Upper lobe of right lung (tissue), 1 donor: Measurements from ENCODE around the gene HOATZ. TPM values are rescaled to one million over a fixed set of nuclear protein-coding genes. Genes with fewer than 3 reads are reported as not detected.

Source experiments
- ATAC-seq: fragments of 200-7000 bp; cut with Tn5 transposase; one replicate; pipeline ENCODE4 v1.9.1; 2020; ENCODE audit warnings: mild to moderate bottlenecking, moderate library complexity
- DNase-seq: peaks from one replicate; pipeline ENCODE4 v3.0.0-alpha.2; 2020
- H3K27ac ChIP-seq: fragments of 200-600 bp; one replicate; pipeline ENCODE4 v1.8.0; 2022
- H3K27me3 ChIP-seq: fragments of 200-600 bp; one replicate; pipeline ENCODE4 v1.8.0; 2022; ENCODE audit warnings: mild to moderate bottlenecking
- H3K36me3 ChIP-seq: fragments of 200-600 bp; one replicate; pipeline ENCODE4 v1.8.0; 2022
- H3K4me1 ChIP-seq: fragments of 200-600 bp; one replicate; pipeline ENCODE4 v1.8.0; 2022
- H3K4me3 ChIP-seq: fragments of 200-600 bp; one replicate; pipeline ENCODE4 v1.8.0; 2022; ENCODE audit warnings: mild to moderate bottlenecking
- H3K9me3 ChIP-seq: fragments of 200-600 bp; one replicate; pipeline ENCODE4 v1.8.0; 2022
- CTCF ChIP-seq: fragments of 200-600 bp; IDR thresholded peaks from one replicate; pipeline ENCODE4 v1.8.0; 2022; ENCODE audit warnings: antibody characterized with exemption
- intact Hi-C: fragments of 100-400 bp; cut with DNase I; formaldehyde crosslinking; loops from one replicate; pipeline ENCODE4 v1.11.0; 2022
- total RNA-seq: library from RNA; stranded (reverse); fragmentation: NEBNext Ultra II Directional; extraction: Animal tissue kit (Norgen Biotek cat#: 25700); gene quantifications from one replicate; pipeline ENCODE4 v1.2.1, GENCODE V29; 2021
- donor health status: DM: no; HTN: yes; CAD: no; lungs with severe emphysema.

The HOATZ gene
- total RNA-seq, 1 donor from 2014 or later = not detected

GRCh38 chr11:111565114-111565720, 50.6 kb downstream of the HOATZ start:
- peaks cover 1% of the 10 kb centered on the region for H3K4me1 ChIP-seq
- no peak overlapping the region for H3K4me3 ChIP-seq
- DNase-seq = no peak
- H3K9me3 ChIP-seq = no peaks in the 10 kb centered on the region
- no peaks in the 10 kb centered on the region for H3K36me3 ChIP-seq
- H3K27ac ChIP-seq = no peak overlapping the region
- peak; percentile 83 for ATAC-seq
- intact Hi-C loops = loop anchor here (10.0 kb wide), 1 partner anchor 280 kb away; no protein-coding TSS in a partner anchor
- peak; percentile 97 for TF ChIP-seq CTCF
- H3K27me3 ChIP-seq = no peaks in the 10 kb centered on the region

GRCh38 chr11:111566324-111566723, 51.7 kb downstream of the HOATZ start:
- no peaks in the 10 kb centered on the region for H3K27me3 ChIP-seq
- H3K9me3 ChIP-seq = no peaks in the 10 kb centered on the region
- peaks cover 4% of the 10 kb centered on the region for H3K4me1 ChIP-seq
- no peaks in the 10 kb centered on the region for H3K36me3 ChIP-seq
- no peak for DNase-seq
- no peak overlapping the region for H3K27ac ChIP-seq
- no peak for TF ChIP-seq CTCF
- no peak for ATAC-seq
- intact Hi-C loops = loop anchor here (10.0 kb wide), 1 partner anchor 278 kb away; no protein-coding TSS in a partner anchor
- no peak overlapping the region for H3K4me3 ChIP-seq

GRCh38 chr11:111569476-111569875, 54.9 kb downstream of the HOATZ start:
- Histone ChIP-seq H3K4me3 (no peak overlapping the region), H3K27ac (no peak overlapping the region), H3K27me3 (no peaks in the 10 kb centered on the region), H3K9me3 (no peaks in the 10 kb centered on the region), H3K4me1 (peaks cover 4% of the 10 kb centered on the region), H3K36me3 (no peaks in the 10 kb centered on the region)
- no peak for TF ChIP-seq CTCF
- ATAC-seq (no peak), DNase-seq (no peak)
- intact Hi-C loops = loop anchor here (10.0 kb wide), 1 partner anchor 275 kb away; no protein-coding TSS in a partner anchor

- ATAC-seq = no peak
- Histone ChIP-seq H3K27ac (no peak overlapping the region), H3K4me3 (no peak overlapping the region)
Observed at GRCh38 chr11:111570796-111571195, 56.2 kb downstream of the HOATZ start.

GRCh38 chr11:111571829-111572501, 57.4 kb downstream of the HOATZ start:
- Histone ChIP-seq H3K4me3 (no peak overlapping the region), H3K27me3 (no peaks in the 10 kb centered on the region), H3K9me3 (no peaks in the 10 kb centered on the region), H3K36me3 (no peaks in the 10 kb centered on the region), H3K4me1 (peaks cover 4% of the 10 kb centered on the region), H3K27ac (no peak overlapping the region)
- ATAC-seq (no peak), DNase-seq (no peak)
- TF ChIP-seq CTCF = no peak
- intact Hi-C loops = no loop called here

More at GRCh38 chr11:111570796-111571195, 56.2 kb downstream of the HOATZ start:
- Histone ChIP-seq H3K9me3 (no peaks in the 10 kb centered on the region), H3K4me1 (peaks cover 4% of the 10 kb centered on the region), H3K27me3 (no peaks in the 10 kb centered on the region), H3K36me3 (no peaks in the 10 kb centered on the region)
- TF ChIP-seq CTCF = no peak
- intact Hi-C loops = no loop called here
- DNase-seq = no peak
